ENCODE data around the gene TTC29.

GRCh38 chr4:146762016-146762415 lies 183.6 kb downstream of the TTC29 start:
- TF ChIP-seq EZH2 (IDR thresholded peaks at IDR 0.05; ENCODE audit: insufficient read depth, poor library complexity, severe bottlenecking) (no peak), EZH2phosphoT487 (IDR thresholded peaks at IDR 0.05; ENCODE audit: insufficient read depth, low read depth) (no peak)

Data from GM23248 (cell line).